Heart left ventricle (tissue), 13 donors: ENCODE data around the gene XCL1.

Experiments used
- POLR2A ChIP-seq, 2 donors: fragments of 450-650 bp; IDR thresholded peaks; one replicate each; pipeline ENCODE4 v1.6.1; 2017; ENCODE audit warnings: antibody characterized with exemption in 2 of 2, mild to moderate bottlenecking in 2 of 2, moderate library complexity in 2 of 2
- TF ChIP-seq, protein P1 (sequence below), 12 donors: fragments of 200-600 bp; sonication (generic) in 4 of 12; IDR thresholded peaks; one replicate each; pipeline versions ENCODE4 v1.5.0 to v1.8.0; 2018 to 2022; ENCODE audit warnings: antibody characterized with exemption in 12 of 12, mild to moderate bottlenecking in 5 of 12
- donor health status: ischemic (EF 13 %, LVEDD 7.1; RV severe dilation, severe dysfunction).
- donor health status: DM: no; HTN: yes; CAD: no.
- donor health status: DM: no; HTN: no; CAD: no.
- donor health status: ischemic (EF 25% LVEDD 6.9; RV normal size, moderate dysfunction).
- donor health status: ischemic (EF 25% LVEDD 5.7; RV mildly dilated, moderate dysfunction).
- donor health status: ischemic (EF 35%, LVEDD 5.7; RV mildly dilated, moderate dysfunction).
- donor health status: nonischemic (EF 11% LVEDD 7.7; RV severe dilation, severe dysfunction).
- donor health status: DM: yes; HTN: yes; CAD: no.
- donor health status: PGD.
- donor health status: ischemic (EF 29% LVEDD 5.4; RV normal size, mild dysfunction).
- donor health status: nonischemic (EF 23%, LVEDD 6.1; RV moderate dilation, normal function).

DNA sequence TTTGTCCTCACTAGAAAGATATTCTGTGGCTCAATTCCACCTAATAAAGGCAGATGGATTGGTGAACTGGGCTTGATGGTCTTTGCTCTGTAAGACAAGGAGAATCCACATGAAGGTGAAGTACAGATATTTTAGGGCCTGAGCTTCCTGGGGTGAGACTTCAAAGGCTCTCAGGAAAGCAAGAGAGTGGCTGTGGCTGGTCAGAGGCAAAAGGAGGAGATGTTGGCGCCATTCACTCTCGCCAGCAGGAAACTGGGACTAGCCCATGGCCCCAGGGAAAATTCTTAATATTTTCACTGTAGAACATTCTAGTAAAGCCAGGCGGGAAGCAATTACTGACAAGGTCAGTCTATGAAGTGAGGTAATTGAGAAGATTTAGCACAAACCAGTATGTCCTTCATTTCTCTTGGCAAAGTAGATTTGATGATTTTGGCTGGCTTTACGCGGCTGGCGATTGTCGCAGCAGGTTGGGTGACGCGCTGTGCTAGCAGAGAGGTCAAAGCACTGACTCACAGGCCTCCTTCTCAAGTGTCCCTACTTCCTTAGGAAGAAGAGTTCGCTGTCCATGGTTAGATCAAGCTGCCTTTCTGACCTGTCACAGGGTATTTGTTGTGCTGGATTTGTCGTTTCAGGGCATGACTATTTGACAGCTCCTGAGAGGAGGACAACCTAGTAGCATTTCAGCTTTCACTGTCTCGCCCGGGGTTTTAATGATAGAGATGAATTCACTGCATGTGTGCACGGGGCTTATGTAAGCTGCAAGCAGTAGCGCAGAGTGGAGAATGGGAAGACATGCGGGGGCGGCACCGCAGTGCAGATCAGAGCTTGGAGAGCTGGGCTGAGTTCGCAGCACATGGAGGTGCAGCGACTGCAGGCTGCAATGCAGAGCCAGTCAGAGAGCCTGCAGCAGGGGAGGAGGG, 32.7 kb downstream of the XCL1 start:
- TF ChIP-seq, protein P1, sequence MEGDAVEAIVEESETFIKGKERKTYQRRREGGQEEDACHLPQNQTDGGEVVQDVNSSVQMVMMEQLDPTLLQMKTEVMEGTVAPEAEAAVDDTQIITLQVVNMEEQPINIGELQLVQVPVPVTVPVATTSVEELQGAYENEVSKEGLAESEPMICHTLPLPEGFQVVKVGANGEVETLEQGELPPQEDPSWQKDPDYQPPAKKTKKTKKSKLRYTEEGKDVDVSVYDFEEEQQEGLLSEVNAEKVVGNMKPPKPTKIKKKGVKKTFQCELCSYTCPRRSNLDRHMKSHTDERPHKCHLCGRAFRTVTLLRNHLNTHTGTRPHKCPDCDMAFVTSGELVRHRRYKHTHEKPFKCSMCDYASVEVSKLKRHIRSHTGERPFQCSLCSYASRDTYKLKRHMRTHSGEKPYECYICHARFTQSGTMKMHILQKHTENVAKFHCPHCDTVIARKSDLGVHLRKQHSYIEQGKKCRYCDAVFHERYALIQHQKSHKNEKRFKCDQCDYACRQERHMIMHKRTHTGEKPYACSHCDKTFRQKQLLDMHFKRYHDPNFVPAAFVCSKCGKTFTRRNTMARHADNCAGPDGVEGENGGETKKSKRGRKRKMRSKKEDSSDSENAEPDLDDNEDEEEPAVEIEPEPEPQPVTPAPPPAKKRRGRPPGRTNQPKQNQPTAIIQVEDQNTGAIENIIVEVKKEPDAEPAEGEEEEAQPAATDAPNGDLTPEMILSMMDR (IDR thresholded peaks at IDR 0.05) = no peak
- TF ChIP-seq POLR2A (IDR thresholded peaks at IDR 0.05) = no peak
